NCI-H1694 (cell line): ENCODE results near the gene EXD3.
"Not testable (repeated sequence)": the region's sequence is repeated elsewhere in the genome, so short reads cannot be mapped to it uniquely, and the experiment has no call there.

ENCODE experiments used
- DNase-seq: peaks from one replicate; lab custom pipeline; 2025; lab: John Stamatoyannopoulos, UW

Gene EXD3

DNA sequence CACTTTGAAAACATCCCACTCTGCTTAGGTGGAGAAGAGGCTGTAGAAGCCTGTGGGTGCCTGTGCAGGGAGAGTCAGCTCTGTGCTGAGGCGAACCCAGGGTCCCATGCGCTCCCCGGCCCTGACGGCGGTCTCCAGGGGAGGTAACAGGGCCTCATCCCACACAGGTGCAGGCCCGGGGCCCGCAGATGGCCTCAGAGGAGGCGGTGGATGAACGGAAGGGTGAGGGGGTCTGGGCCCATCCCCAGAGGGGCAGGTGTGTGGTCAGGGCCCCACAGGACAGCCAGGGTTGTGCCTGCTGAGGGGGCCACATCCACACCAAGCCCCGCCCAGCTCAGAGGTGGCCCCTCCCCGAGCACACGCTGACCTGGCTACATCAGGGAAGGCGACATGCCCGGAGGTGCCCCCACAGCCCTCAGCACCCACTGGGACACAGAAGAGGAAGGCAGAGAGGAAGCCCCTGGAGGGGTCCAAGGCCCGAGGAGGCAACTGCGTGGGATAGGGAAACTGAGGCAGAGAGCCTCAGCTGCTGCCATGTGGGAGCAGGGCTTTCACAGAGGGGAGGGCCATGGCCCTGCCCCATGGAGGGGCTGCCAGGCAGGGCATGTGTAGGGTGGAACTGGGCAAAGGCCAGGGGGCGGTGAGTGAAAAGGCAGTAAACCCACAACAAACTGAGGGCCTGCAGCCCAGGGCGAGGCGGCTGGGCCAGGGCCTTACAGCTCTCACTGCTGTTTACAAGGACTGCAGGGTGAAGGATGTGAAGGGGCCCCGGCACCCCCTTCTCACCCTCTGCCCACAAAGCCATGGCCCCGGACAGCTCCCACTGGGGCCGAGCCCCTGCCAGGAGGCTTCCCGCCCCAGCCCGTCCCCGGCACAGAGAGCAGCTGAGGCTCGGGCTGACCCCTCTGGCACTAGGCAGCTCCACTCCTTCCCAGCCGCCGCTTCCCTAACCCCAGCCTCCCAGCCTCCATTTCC lies 29.5 kb downstream of the EXD3 start:
- DNase-seq, result no peak

- DNase-seq, result no peak
These were observed 30.5 kb downstream of the EXD3 start for GRCh38 chr9:137392232-137393007.

DNA sequence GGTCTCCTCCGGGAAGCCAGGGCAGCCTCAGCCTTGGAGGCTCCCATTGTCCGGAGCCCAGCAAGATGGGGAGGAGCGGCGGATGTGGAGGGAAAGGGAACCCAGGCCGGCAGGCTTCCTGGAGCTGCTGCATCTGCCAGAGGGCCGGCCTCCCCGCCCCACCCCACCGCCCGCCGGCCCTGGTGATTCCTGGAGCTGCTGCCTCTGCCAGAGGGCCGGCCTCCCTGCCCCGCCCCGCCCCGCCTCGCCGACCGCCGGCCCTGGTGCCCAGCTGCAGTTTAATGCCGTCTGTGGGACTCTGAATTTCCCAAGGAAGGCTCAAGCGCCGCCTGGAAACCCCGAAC lies 31.6 kb downstream of the EXD3 start:
- no peak for DNase-seq

DNA sequence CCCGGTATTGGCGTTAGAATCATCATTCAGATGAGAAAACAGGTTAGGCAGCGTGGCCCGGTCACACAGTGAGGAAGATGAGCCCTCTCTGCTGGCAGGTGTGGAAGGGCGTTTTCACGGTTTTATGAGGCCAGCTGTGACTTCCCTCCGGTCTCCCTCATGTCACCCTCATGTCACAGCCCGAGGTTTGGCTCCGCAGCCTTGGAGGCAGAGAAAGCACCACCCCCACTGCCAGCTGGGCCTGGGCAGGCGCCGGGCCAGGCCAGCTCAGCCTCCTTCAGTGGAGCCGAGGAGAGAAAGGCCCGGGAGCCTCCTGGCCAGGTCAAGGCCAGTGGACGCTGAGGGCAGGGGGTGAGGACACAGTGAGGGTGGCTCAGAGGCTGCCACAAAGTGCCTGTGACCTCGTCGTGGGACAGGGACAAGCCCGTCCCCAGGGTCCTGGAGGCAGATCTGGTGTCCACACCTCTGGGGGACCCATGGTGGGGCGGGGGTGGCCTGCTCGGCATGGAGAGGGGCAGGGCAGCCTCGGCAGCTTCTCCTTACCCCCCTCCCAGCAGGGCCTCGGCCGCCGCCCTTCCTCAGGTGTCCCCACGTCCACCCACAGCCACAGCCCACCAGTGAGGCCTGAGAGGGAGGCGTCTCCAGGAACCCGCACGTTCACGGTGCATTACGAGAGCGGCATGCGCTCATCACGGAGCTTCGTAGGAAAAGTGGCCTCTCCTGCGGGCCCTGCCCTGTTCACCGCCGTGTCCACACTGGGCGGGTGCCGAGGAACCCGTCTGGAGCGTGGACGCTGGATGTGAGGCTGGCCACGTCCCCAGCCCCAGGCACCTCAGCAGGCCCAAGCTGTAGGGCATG lies 32.2 kb downstream of the EXD3 start:
- peak; percentile 50 for DNase-seq

- DNase-seq, result no peak
These were observed 33.6 kb downstream of the EXD3 start for GRCh38 chr9:137389428-137389746.

DNA sequence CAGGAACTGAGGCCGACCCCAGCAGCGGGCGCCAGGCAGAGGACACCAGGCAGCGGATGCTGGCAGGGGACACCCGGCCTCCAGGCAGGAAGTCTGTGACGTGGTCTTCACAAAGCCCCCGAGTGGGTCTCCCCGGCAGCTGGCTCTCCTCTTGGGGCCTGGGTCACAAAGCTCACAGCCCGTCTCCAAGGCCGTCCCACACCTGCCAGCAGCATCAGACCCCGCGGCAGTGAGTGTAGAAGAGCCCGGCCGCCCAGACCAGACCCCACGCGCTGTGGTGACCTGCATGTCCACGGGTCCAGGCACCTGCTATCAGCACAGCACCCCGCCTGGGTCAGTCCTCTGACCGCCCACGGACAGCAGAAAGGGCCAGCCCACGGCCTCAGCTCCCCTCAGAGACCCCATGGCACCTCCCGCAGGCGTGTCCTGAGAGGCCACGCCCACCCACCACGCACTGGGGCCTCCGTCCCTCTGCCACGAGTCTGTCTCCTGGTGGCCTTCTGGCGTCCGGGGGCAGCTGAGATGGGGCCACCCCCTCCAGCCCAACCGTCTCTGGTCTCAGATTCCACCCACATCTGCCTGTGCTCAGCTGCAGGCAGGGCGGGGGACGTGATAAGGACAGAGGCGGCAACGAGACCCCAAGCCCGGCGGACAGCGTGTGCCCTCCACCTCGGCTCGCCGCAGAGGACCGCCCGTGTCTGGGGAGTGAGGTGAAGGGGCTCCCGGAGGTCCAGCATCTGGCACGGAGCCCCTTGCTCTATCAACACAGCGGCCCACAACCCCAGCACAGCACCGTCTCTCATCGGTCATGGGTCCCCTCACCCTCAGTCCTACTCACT lies 34.2 kb downstream of the EXD3 start:
- no peak for DNase-seq

GRCh38 chr9:137387891-137388560 lies 34.9 kb downstream of the EXD3 start:
- no peak for DNase-seq

DNA sequence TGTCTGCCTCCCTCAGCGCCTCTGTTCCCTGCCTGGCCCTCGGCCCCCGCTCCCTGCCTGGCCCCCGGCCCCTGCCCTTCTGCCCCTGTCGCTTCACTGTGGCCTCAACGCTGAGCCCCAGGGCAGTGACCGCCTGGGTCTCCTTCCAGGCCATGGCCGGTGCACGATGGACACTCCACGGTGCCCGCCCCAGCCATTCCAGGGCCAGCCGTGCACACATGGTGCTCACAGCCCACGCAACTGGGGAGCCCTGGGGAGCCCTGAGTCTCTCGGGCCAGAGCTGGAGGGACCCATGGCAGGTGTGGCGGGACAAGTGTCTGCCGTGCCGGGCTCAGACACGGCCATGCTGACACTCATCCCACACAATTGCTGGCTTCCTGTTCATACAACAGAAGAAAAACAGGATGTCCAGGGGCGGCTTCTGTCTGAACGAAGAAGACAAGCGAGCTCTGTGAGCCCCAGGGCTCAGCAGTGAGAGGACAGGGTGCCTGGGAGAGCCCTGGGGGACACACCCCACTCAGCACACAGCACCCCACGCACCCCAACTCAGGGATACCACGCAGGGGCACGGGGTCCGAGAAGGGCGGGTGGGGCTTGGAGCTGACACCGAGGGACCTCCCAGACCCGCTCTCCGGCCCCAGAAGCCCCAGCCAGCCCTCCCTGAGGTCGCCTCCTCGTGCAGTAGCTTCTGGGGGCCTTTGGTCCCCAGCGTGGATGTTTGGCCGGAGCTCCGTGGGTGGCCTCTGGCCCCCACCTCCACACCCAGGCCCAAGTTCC lies 35.7 kb downstream of the EXD3 start:
- no peak for DNase-seq

- DNase-seq, result not testable (repeated sequence)
These were observed 36.4 kb downstream of the EXD3 start for GRCh38 chr9:137386507-137387113.

DNA sequence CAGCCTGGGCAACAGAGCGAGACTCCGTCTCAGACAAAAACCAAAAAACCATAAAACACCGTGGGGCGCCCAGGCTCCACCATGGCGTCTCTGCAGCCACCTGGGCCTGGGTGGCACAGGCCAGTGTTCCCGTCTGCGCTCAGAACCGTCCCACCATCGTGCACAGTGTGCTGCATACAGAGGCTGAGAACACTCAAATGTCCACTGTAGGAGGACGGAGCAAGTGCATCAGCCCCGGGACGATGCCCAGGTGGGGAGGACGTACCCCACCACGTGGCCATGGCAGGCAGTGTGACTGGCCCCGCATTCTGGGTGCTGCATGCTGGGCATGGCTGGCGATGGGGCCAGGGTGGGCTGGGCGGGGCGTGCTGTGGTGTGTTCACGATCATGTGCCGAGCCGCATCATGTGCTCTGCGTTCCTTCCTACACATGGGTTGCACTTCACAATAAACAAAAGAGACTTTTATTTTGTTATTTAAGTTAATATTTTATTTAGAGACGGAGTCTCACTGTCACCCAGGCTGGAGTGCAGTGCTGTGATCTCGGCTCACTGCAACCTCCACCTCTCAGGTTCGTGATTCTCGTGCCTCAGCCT lies 37.8 kb downstream of the EXD3 start:
- no peak for DNase-seq

DNA sequence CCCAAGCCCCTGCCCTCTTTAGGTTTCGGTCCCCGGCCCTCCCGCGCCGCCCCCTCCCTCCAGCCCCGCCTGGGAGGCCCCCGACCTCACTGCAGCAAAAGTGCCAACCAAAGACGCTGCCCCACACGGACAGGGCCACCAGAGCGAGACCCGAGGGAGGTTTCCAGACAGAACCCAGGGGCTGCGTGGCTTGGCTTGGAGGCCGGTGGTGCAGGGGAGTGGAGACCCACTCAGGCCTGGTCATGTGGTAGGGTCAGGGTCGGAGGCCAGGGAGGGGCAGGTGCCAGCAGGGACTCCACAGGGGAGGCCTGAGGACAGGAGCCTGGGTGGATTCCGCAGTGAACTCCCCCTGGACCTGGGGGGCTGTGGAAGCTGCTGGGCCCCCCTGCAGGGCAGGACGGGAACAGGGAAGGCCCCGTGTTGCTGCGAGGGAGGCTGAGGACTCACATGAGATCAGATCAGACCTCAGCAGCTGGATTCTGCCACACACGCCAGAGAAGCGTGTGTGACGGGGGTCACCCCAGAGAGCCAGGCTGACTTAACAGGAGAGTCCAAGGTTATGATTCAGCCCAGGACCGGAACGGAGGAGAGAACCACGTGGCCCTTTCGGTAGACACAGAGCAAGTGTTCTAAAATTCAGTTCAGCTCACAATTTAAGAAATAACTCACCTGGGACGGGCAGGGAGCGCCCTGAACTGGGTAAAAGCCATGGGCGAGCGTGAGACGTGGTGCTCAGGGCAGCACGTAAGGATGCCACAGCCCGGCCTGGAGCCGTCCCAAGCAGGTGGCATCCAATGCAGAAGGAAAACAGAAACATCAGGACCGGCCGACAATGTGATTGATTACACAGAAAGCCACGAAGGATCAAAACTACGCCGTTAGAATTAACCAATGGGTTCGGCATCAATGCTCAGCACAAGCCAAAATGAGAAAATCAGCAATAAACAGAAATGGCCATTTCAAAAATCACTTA lies 38.9 kb downstream of the EXD3 start:
- no peak for DNase-seq

GRCh38 chr9:137383081-137383783 lies 39.7 kb downstream of the EXD3 start:
- no peak for DNase-seq

DNA sequence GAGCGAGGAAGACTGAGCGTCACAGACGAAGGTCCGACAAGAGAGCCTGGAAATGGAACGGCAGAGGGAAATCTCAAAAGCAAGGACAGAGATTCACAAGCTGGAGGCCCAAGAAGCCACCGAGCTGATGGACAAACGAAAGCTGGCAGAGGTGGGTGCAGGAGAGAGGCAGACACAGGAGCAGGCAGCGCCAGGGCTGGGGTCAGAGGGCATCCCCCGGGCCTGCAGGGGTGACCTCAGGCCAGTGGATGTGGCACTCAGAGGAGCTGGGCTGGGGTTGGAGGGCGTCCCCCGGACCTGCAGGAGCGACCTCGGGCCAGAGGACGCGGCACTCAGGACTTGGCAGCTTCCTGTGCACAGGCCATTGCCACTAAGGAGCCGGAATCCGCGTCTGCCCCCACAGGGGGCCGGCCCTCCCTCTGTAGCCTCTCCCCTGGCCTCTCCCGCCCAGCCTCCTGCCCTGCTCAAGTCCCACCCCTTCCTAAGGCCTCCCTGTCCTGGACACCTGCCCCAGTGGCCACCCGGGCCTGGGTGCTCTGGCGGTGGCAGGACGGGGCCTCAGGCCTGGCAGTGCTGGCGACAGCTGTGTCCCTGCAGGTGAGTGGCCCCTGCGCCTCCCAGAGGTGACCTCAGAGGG lies 40.4 kb downstream of the EXD3 start:
- no peak for DNase-seq

- no peak for DNase-seq
These were observed 41.2 kb downstream of the EXD3 start for GRCh38 chr9:137381501-137382443.

- no peak for DNase-seq
These were observed 42.4 kb downstream of the EXD3 start for GRCh38 chr9:137380606-137381005.

- no peak for DNase-seq
These were observed 42.8 kb downstream of the EXD3 start for GRCh38 chr9:137380171-137380570.
